Measurements from ENCODE around the gene KIAA0513. TPM values are rescaled to one million over a fixed set of nuclear protein-coding genes. Genes with fewer than 3 reads are reported as not detected.

The KIAA0513 gene
- total RNA-seq, 4 donors from 2014 or later = 6.9 to 13.8 (median 8.1) TPM

GRCh38 chr16:85092851-85093250 lies 65.3 kb downstream of the KIAA0513 start:
- WGBS, 2 donors = 72 to 77% methylated on average over 14 of the region's 18 CpGs
- DNase-seq (ENCODE audit: low spot score in 2 of 2) = no peak
- H3K27ac ChIP-seq = no peak overlapping the region
- H3K27me3 ChIP-seq = peaks cover 0 to 9% of the 10 kb centered on the region in 2 donors
- no peak for TF ChIP-seq CTCF (IDR thresholded peaks at IDR 0.05)
- no peak for TF ChIP-seq EP300 (IDR thresholded peaks at IDR 0.05)
- TF ChIP-seq POLR2A (IDR thresholded peaks at IDR 0.05) = no peak
- peaks cover 0 to 17% (median 0%) of the 10 kb centered on the region in 3 donors for H3K36me3 ChIP-seq
- H3K9me3 ChIP-seq = no peaks in the 10 kb centered on the region
- peaks cover 0 to 7% (median 0%) of the 10 kb centered on the region in 4 donors for H3K4me1 ChIP-seq
- H3K4me3 ChIP-seq = no peak overlapping the region

GRCh38 chr16:85093705-85094104 lies 66.1 kb downstream of the KIAA0513 start:
- no peak for DNase-seq (ENCODE audit: low spot score in 2 of 2)
- 78% methylated on average over 13 of the region's 13 CpGs for WGBS, 2 donors
- H3K4me1 ChIP-seq = peaks cover 0 to 7% (median 0%) of the 10 kb centered on the region in 4 donors
- no peak for TF ChIP-seq POLR2A (IDR thresholded peaks at IDR 0.05)
- TF ChIP-seq CTCF (IDR thresholded peaks at IDR 0.05) = no peak
- no peak for TF ChIP-seq EP300 (IDR thresholded peaks at IDR 0.05)
- no peak overlapping the region for H3K4me3 ChIP-seq
- peaks cover 0 to 8% (median 0%) of the 10 kb centered on the region in 3 donors for H3K36me3 ChIP-seq
- H3K9me3 ChIP-seq = no peaks in the 10 kb centered on the region
- no peak overlapping the region for H3K27ac ChIP-seq
- H3K27me3 ChIP-seq = peaks cover 0 to 9% of the 10 kb centered on the region in 2 donors

- 81 to 83% methylated on average over 12 of the region's 12 CpGs for WGBS, 2 donors
- peaks cover 0 to 3% (median 0%) of the 10 kb centered on the region in 3 donors for H3K36me3 ChIP-seq
- H3K9me3 ChIP-seq = no peaks in the 10 kb centered on the region
- peaks cover 0 to 7% (median 0%) of the 10 kb centered on the region in 4 donors for H3K4me1 ChIP-seq
- H3K27ac ChIP-seq = no peak overlapping the region
- DNase-seq (ENCODE audit: low spot score in 2 of 2) = no peak
- no peak overlapping the region for H3K4me3 ChIP-seq
- TF ChIP-seq POLR2A (IDR thresholded peaks at IDR 0.05) (no peak), EP300 (IDR thresholded peaks at IDR 0.05) (no peak)
- H3K27me3 ChIP-seq = peaks cover 0 to 9% of the 10 kb centered on the region in 2 donors
Observed at GRCh38 chr16:85094176-85094805, 66.7 kb downstream of the KIAA0513 start.

GRCh38 chr16:85094812-85095211 lies 67.2 kb downstream of the KIAA0513 start:
- Histone ChIP-seq H3K27ac (no peak overlapping the region), H3K4me1 (peaks cover 0 to 6% (median 0%) of the 10 kb centered on the region in 4 donors), H3K36me3 (no peaks in the 10 kb centered on the region), H3K9me3 (no peaks in the 10 kb centered on the region), H3K4me3 (no peak overlapping the region), H3K27me3 (peaks cover 0 to 9% of the 10 kb centered on the region in 2 donors)
- no peak for TF ChIP-seq EP300 (IDR thresholded peaks at IDR 0.05)
- TF ChIP-seq CTCF (IDR thresholded peaks at IDR 0.05) = no peak
- no peak for TF ChIP-seq POLR2A (IDR thresholded peaks at IDR 0.05)
- 78 to 80% methylated on average over 7 to 10 of the region's 12 CpGs for WGBS, 2 donors
- DNase-seq (ENCODE audit: low spot score in 2 of 2) = no peak

GRCh38 chr16:85096921-85097320 lies 69.3 kb downstream of the KIAA0513 start:
- Histone ChIP-seq H3K27ac (no peak overlapping the region), H3K36me3 (no peaks in the 10 kb centered on the region), H3K4me3 (no peak overlapping the region), H3K27me3 (peaks cover 0 to 9% of the 10 kb centered on the region in 2 donors), H3K9me3 (no peaks in the 10 kb centered on the region), H3K4me1 (no peaks in the 10 kb centered on the region)
- 67 to 73% methylated on average over 9 of the region's 9 CpGs for WGBS, 2 donors
- TF ChIP-seq EP300 (IDR thresholded peaks at IDR 0.05) (no peak), CTCF (IDR thresholded peaks at IDR 0.05) (no peak), POLR2A (IDR thresholded peaks at IDR 0.05) (no peak)
- no peak for DNase-seq (ENCODE audit: low spot score in 2 of 2)

Data from tibial nerve (tissue), 4 donors.